OCI-LY7 (cell line): ENCODE results near the gene MVB12B. TPM values are rescaled to one million over a fixed set of nuclear protein-coding genes. Genes with fewer than 3 reads are reported as not detected.

ENCODE experiments used
- BruUV-seq: library from RNA; stranded (reverse); fragments of 400-500 nt; replicated peaks from 2 replicates; lab custom pipeline; 2021; lab: Mats Ljungman, UMichigan
- CTCF ChIA-PET: fragments of 300-600 bp; sonication (Branson Sonifier 250); formaldehyde crosslinking; loops from one replicate; lab custom pipeline; 2022; ENCODE audit warnings: antibody characterized with exemption; ENCODE audit not compliant: unreplicated experiment; lab: Charles Lee
- POLR2A ChIA-PET: fragments of 300-600 bp; sonication (Branson Sonifier 250); formaldehyde crosslinking; loops from one replicate; lab custom pipeline; 2022; ENCODE audit warnings: antibody characterized with exemption; lab: Charles Lee
- DNase-seq: peaks from one replicate; pipeline ENCODE4 v3.0.0-alpha.2; 2015; ENCODE audit warnings: low spot score
- H2AFZ ChIP-seq: fragments of 200-600 bp; sonication (generic), shearing (Covaris generic); 2 replicates; pipeline ENCODE4 v1.6.1; 2014; ENCODE audit warnings: mild to moderate bottlenecking, antibody characterized with exemption, low read length, moderate library complexity
- H3K27ac ChIP-seq: fragments of 200-600 bp; sonication (generic); 2 replicates; pipeline ENCODE4 v1.5.1; 2014; ENCODE audit warnings: mixed run types, low read depth, mild to moderate bottlenecking, moderate library complexity, low read length, inconsistent platforms; ENCODE audit not compliant: poor library complexity, severe bottlenecking
- H3K36me3 ChIP-seq: fragments of 200-600 bp; sonication (generic); 2 replicates; pipeline ENCODE4 v1.6.1; 2014; ENCODE audit warnings: mild to moderate bottlenecking, antibody characterized with exemption, low read length, moderate library complexity, mixed read lengths; ENCODE audit not compliant: insufficient read depth
- H3K4me1 ChIP-seq: fragments of 200-600 bp; sonication (generic); 2 replicates; pipeline ENCODE4 v1.5.1; 2014; ENCODE audit warnings: mild to moderate bottlenecking, low read length; ENCODE audit not compliant: insufficient read depth, poor library complexity, severe bottlenecking
- H3K4me2 ChIP-seq: fragments of 200-600 bp; sonication (generic); 2 replicates; pipeline ENCODE4 v1.6.1; 2014; ENCODE audit warnings: mild to moderate bottlenecking, low read length
- H3K4me3 ChIP-seq: fragments of 200-600 bp; sonication (generic); 2 replicates; pipeline ENCODE4 v1.5.1; 2014; ENCODE audit warnings: mild to moderate bottlenecking, low read depth, low read length; ENCODE audit not compliant: poor library complexity, severe bottlenecking
- H3K79me2 ChIP-seq: fragments of 200-600 bp; sonication (generic); 2 replicates; pipeline ENCODE4 v1.6.1; 2016; ENCODE audit warnings: low read depth, mild to moderate bottlenecking, low read length, moderate library complexity, mixed read lengths; ENCODE audit not compliant: insufficient read depth
- H3K9me2 ChIP-seq: fragments of 200-600 bp; sonication (generic); 2 replicates; pipeline ENCODE4 v1.6.1; 2016; ENCODE audit warnings: mild to moderate bottlenecking, low read length, mixed read lengths; ENCODE audit not compliant: insufficient read depth
- H3K9me3 ChIP-seq: fragments of 200-600 bp; sonication (generic); 2 replicates; pipeline ENCODE4 v1.6.1; 2014; ENCODE audit warnings: mild to moderate bottlenecking, mixed run types, low read length, mixed read lengths
- H4K20me1 ChIP-seq: fragments of 200-600 bp; sonication (generic); 2 replicates; pipeline ENCODE4 v1.6.1; 2014; ENCODE audit warnings: mild to moderate bottlenecking, antibody characterized with exemption, low read length, moderate library complexity, mixed read lengths; ENCODE audit not compliant: insufficient read depth
- EZH2phosphoT487 ChIP-seq: fragments of 200-600 bp; sonication (generic); IDR thresholded peaks from 2 replicates; pipeline ENCODE4 v1.6.1; 2018; ENCODE audit warnings: low read depth, borderline replicate concordance, mild to moderate bottlenecking, mixed run types, antibody characterized with exemption, low read length, moderate library complexity, mixed read lengths
- intact Hi-C: fragments of 100-400 bp; cut with micrococcal nuclease; formaldehyde crosslinking; loops from one replicate; pipeline ENCODE4 v1.10.0; 2022; ENCODE audit not compliant: unreplicated experiment
- total RNA-seq, 2 experiments: library from RNA; depleted of rRNA in 1 of 2; stranded (reverse); fragments of >200 nt in 1 of 2; shearing (Covaris generic) in 1 of 2; gene quantifications; 2 replicates each; pipeline ENCODE4 v1.2.3, GENCODE V29; 2014 to 2022
- TF ChIP-seq, protein P1 (sequence below): fragments of 200-600 bp; sonication (generic); conservative IDR thresholded peaks from 2 replicates; pipeline ENCODE4 v1.5.1; 2014; ENCODE audit warnings: mild to moderate bottlenecking, antibody characterized with exemption, low read length, moderate library complexity, mixed read lengths

MVB12B gene
- total RNA-seq, 2 experiments from 2014 or later: 1.3 TPM; not detected in 1

DNA sequence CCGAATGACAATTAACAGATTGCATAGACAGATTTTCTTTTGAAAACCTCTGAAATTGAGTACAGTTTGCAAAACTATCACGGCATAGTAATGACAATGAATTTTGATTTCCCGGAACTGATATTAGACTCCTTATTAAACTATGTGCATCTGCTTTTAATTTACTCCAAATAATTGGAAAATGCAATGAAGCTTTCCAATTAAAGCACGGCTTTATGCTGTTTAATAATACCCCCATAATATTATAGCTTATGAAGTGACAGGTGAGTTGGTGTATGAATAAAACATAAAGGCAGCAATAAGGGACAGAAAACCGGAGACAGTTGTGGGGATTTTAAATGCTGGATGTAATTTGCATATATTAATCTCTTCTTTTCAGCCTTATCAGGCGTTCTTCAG lies 110.6 kb downstream of the MVB12B start:
- Histone ChIP-seq H3K4me3 (no peak overlapping the region), H3K9me2 (no peaks in the 10 kb centered on the region), H3K36me3 (no peaks in the 10 kb centered on the region), H3K4me1 (no peaks in the 10 kb centered on the region), H3K4me2 (no peak overlapping the region), H4K20me1 (no peaks in the 10 kb centered on the region), H3K9me3 (no peaks in the 10 kb centered on the region), H3K27ac (no peak overlapping the region), H3K79me2 (no peaks in the 10 kb centered on the region), H2AFZ (no peak overlapping the region)
- no peak for DNase-seq
- TF ChIP-seq EZH2phosphoT487: no peak
- TF ChIP-seq, protein P1, sequence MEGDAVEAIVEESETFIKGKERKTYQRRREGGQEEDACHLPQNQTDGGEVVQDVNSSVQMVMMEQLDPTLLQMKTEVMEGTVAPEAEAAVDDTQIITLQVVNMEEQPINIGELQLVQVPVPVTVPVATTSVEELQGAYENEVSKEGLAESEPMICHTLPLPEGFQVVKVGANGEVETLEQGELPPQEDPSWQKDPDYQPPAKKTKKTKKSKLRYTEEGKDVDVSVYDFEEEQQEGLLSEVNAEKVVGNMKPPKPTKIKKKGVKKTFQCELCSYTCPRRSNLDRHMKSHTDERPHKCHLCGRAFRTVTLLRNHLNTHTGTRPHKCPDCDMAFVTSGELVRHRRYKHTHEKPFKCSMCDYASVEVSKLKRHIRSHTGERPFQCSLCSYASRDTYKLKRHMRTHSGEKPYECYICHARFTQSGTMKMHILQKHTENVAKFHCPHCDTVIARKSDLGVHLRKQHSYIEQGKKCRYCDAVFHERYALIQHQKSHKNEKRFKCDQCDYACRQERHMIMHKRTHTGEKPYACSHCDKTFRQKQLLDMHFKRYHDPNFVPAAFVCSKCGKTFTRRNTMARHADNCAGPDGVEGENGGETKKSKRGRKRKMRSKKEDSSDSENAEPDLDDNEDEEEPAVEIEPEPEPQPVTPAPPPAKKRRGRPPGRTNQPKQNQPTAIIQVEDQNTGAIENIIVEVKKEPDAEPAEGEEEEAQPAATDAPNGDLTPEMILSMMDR: no peak
- CTCF ChIA-PET: no interaction called here
- intact Hi-C loops: no loop called here
- POLR2A ChIA-PET: no interaction called here
- no TSS peak for BruUV-seq

DNA sequence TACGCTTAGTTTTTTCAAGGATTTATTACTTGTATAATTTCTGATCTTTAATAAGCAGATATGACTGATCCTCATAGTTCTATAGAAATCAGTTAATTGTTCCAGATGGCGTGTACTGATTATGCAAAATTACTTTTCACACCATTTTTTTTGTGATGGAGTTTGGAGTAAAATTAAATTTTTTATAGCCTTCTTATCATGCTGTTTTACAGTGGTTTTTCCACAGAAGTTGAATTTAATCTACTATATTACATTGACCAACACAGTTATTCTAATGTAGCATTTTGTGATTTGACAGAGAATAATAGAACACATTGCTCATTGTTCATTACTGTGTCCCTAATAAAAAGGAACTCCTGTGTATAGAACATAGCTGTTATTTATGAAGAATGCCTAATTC lies 111.1 kb downstream of the MVB12B start:
- Histone ChIP-seq H3K9me3 (no peaks in the 10 kb centered on the region), H3K9me2 (no peaks in the 10 kb centered on the region), H3K27ac (no peak overlapping the region), H3K36me3 (no peaks in the 10 kb centered on the region), H2AFZ (no peak overlapping the region), H3K79me2 (no peaks in the 10 kb centered on the region), H3K4me3 (no peak overlapping the region), H3K4me2 (no peak overlapping the region), H4K20me1 (no peaks in the 10 kb centered on the region), H3K4me1 (no peaks in the 10 kb centered on the region)
- ChIA-PET CTCF (no interaction called here), POLR2A (no interaction called here)
- intact Hi-C loops: no loop called here
- no TSS peak for BruUV-seq
- DNase-seq: no peak
- no peak for TF ChIP-seq EZH2phosphoT487
- TF ChIP-seq, protein P1: no peak

DNA sequence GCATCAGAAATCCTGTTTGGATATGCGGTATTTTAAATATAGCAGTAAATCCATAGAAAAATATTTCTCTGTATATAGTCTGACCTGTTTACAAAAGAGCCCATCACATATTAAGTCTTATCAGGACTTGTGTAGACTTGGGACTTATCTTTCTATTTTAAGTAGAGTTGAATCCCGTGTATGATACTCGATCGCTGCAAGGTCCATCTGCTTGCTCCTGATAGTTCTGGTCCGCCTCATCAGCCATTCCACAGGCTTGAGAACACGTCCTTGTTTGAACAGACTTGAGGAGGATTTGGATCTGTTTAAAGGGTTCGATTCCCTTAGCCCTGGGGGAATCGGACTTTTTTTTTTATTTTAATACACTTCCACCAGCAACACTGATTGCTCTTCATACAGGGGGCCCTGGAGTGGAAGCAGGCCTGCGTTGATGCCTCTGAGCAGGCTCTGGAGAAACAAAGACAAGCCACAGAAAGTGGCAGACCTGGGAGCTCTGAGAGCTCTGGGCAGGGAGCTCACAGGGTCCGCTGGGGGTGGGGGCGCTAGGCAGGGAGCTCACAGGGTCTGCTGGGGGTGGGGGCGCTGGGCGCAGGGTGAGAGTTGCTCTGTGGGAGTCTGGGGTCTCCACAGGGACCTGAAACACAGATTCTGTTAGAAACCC lies 112.2 kb downstream of the MVB12B start:
- H3K27ac ChIP-seq: no peak overlapping the region
- ChIA-PET CTCF (no interaction called here), POLR2A (no interaction called here)
- no TSS peak for BruUV-seq
- H3K4me1 ChIP-seq: no peaks in the 10 kb centered on the region
- H3K9me3 ChIP-seq: no peaks in the 10 kb centered on the region
- no peaks in the 10 kb centered on the region for H3K36me3 ChIP-seq
- intact Hi-C loops: no loop called here
- no peaks in the 10 kb centered on the region for H3K9me2 ChIP-seq
- DNase-seq: no peak
- H3K79me2 ChIP-seq: no peaks in the 10 kb centered on the region
- H3K4me3 ChIP-seq: no peak overlapping the region
- H3K4me2 ChIP-seq: no peak overlapping the region
- TF ChIP-seq, protein P1: no peak
- TF ChIP-seq EZH2phosphoT487: no peak
- no peak overlapping the region for H2AFZ ChIP-seq
- no peaks in the 10 kb centered on the region for H4K20me1 ChIP-seq
